ENCODE data around the gene ACVR1. TPM values are rescaled to one million over a fixed set of nuclear protein-coding genes. Genes with fewer than 3 reads are reported as not detected.

ACVR1 gene
- total and polyA plus RNA-seq, 3 donors from 2014 or later: 10.3 to 15.3 (median 14.9) TPM

- intact Hi-C loops (cut with DNase I; ENCODE audit: low total_unique reads): no loop called here
Measured at GRCh38 chr2:157792335-157793052, 83.6 kb downstream of the ACVR1 start.

GRCh38 chr2:157790780-157791179, 85.3 kb downstream of the ACVR1 start:
- no peak for DNase-seq
- TF ChIP-seq CTCF (IDR thresholded peaks at IDR 0.05) (no peak), POLR2A (IDR thresholded peaks at IDR 0.05) (no peak)
- Histone ChIP-seq H3K27me3 (no peaks in the 10 kb centered on the region), H3K4me3 (no peak overlapping the region), H3K4me1 (no peaks in the 10 kb centered on the region), H3K27ac (no peak overlapping the region), H3K36me3 (ENCODE audit: low read depth, missing control alignments) (no peaks in the 10 kb centered on the region), H3K9me3 (no peaks in the 10 kb centered on the region)
- intact Hi-C loops (cut with DNase I; ENCODE audit: low total_unique reads): no loop called here
- 96% methylated on average over 5 of the region's 5 CpGs for whole genome bisulfite sequencing, 2 donors

More at GRCh38 chr2:157792335-157793052, 83.6 kb downstream of the ACVR1 start:
- 79 to 88% methylated on average over 3 of the region's 3 CpGs for WGBS, 2 donors
- no peak overlapping the region for H3K4me3 ChIP-seq
- no peak overlapping the region for H3K27ac ChIP-seq
- no peaks in the 10 kb centered on the region for H3K36me3 ChIP-seq (ENCODE audit: low read depth, missing control alignments)
- H3K27me3 ChIP-seq: no peaks in the 10 kb centered on the region
- no peaks in the 10 kb centered on the region for H3K9me3 ChIP-seq
- DNase-seq: no peak
- TF ChIP-seq CTCF (IDR thresholded peaks at IDR 0.05) (no peak), POLR2A (IDR thresholded peaks at IDR 0.05) (no peak)
- H3K4me1 ChIP-seq: no peaks in the 10 kb centered on the region

- no peak overlapping the region for H3K4me3 ChIP-seq
- no peak overlapping the region for H3K27ac ChIP-seq
- TF ChIP-seq CTCF (IDR thresholded peaks at IDR 0.05) (no peak), POLR2A (IDR thresholded peaks at IDR 0.05) (no peak)
- no peak for DNase-seq
- no peaks in the 10 kb centered on the region for H3K27me3 ChIP-seq
- WGBS, 2 donors: 68 to 75% methylated on average over 4 of the region's 4 CpGs
- peaks cover 4% of the 10 kb centered on the region for H3K4me1 ChIP-seq
- intact Hi-C loops (cut with DNase I; ENCODE audit: low total_unique reads): no loop called here
- no peaks in the 10 kb centered on the region for H3K36me3 ChIP-seq (ENCODE audit: low read depth, missing control alignments)
- no peaks in the 10 kb centered on the region for H3K9me3 ChIP-seq
Measured at GRCh38 chr2:157789933-157790511, 86.1 kb downstream of the ACVR1 start.

- Histone ChIP-seq H3K9me3 (no peaks in the 10 kb centered on the region), H3K27me3 (no peaks in the 10 kb centered on the region), H3K4me1 (peaks cover 6% of the 10 kb centered on the region), H3K4me3 (no peak overlapping the region), H3K36me3 (ENCODE audit: low read depth, missing control alignments) (no peaks in the 10 kb centered on the region), H3K27ac (no peak overlapping the region)
- 43 to 68% methylated on average over 3 of the region's 3 CpGs for WGBS, 2 donors
- intact Hi-C loops (cut with DNase I; ENCODE audit: low total_unique reads): no loop called here
- no peak for DNase-seq
- no peak for TF ChIP-seq CTCF (IDR thresholded peaks at IDR 0.05)
- TF ChIP-seq POLR2A (IDR thresholded peaks at IDR 0.05): no peak
Measured at GRCh38 chr2:157789256-157789655, 86.9 kb downstream of the ACVR1 start.

GRCh38 chr2:157788201-157788600, 87.9 kb downstream of the ACVR1 start:
- Histone ChIP-seq H3K36me3 (ENCODE audit: low read depth, missing control alignments) (no peaks in the 10 kb centered on the region), H3K27ac (no peak overlapping the region), H3K9me3 (no peaks in the 10 kb centered on the region), H3K4me3 (no peak overlapping the region), H3K27me3 (no peaks in the 10 kb centered on the region), H3K4me1 (peaks cover 6% of the 10 kb centered on the region)
- TF ChIP-seq CTCF (IDR thresholded peaks at IDR 0.05) (no peak), POLR2A (IDR thresholded peaks at IDR 0.05) (no peak)
- intact Hi-C loops (cut with DNase I; ENCODE audit: low total_unique reads): no loop called here
- DNase-seq: no peak
- WGBS, 2 donors: 93% methylated on average over 5 of the region's 5 CpGs

Measured in testis (tissue), 3 donors.